GM04503 (cell line): ENCODE measurements around the gene CMYA5.

Experiments
- DNase-seq: peaks from one replicate; pipeline ENCODE4 v3.0.0-alpha.2; 2012; ENCODE audit warnings: low read depth

The CMYA5 gene

DNA sequence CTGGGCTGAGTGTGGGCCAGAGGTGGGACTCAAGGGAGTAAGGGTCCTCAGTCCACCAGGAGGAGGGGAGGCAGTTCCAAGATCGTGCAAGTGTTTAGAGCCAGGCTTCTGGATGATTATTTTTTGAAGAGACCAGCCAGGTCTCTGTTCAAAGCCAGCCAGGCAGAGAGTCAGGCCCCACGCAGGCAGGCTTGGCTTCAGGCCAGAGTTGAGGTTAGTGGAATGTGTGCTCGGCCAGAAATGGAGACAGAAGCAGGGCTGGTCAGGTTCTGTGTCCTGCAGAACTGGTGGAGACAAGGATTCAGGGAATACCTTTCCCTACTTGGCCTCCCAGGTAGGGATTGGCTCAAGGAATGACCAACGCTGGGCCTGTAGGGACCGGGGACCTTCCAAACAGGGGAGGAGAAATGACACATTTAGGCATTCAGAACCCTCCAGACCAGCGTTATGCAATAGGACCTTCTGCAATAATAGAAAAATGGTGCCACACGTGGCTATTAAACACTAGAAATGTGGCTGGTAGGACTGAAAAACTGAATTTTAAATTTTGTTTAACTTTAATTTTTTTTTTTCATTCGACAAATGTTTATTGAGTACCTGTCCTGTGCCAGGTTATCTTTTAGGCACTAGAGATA is 106.2 kb downstream of the CMYA5 start:
- DNase-seq: no peak

DNA sequence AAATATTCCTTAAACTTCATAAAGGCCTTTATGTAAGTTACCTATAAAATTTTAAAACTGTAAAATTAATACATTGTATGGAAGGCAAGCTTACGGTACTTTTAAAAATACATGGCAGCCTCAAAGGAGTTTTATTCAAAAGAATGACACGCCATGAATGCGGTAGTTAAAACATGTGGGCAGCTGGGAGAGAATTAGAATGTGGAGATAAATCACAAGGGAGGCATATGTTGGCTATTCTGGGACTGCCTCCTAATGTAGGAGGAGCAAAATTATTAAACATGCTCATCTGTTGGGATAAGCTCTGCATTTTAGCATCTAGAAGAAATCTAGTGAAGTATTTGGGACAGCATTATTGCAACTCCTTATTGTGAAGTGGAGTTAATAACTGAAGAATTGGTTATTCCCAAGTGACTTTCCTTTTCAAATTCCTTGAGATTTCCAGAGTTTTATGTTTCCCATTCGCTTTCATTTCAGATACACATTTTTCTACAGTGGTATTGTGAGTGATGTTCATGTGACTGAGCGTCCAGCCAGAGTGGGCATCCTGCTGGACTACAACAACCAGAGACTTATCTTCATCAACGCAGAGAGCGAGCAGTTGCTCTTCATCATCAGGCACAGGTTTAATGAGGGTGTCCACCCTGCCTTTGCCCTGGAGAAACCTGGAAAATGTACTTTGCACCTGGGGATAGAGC is 109.4 kb downstream of the CMYA5 start:
- DNase-seq: no peak

DNA sequence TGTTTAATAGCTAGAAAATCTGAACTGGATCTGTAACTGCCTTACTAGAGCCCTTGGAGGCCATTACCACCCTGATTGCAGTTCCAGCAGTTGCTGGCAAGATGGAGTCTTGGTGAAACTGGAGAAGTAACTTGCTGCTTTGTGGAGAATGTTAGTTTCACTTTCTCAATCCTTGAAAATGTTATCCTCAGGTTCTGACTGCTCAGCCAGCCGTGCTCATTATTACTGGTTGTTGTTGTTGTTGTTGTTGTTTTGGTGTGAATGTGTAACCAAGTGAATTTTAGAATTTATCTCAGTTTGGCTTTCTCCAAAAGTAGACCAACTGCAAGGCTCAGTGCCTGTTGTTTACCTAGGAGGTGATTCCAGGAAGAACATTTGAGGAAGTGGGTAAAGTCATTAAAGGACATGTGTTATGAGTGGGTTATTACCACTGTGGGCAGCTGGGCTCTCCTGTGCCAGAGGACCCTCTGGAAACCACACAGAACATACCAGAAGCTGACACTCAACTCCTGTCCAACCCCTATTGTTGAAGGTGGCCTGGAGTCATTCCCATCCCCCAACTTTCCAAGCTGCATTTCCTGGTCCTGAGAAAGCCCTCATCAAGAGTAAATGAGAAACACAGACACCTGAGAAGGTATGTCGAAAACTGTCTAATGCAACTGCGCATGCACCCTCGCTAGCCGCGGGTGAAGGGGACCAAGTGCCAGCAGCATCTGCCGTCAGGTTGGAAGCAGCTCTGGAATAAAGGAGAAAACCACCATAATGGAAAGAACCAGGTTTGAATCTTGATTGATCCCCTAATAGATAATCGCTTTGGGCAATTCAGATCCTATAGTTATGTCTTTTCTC is 111.6 kb downstream of the CMYA5 start:
- no peak for DNase-seq

DNA sequence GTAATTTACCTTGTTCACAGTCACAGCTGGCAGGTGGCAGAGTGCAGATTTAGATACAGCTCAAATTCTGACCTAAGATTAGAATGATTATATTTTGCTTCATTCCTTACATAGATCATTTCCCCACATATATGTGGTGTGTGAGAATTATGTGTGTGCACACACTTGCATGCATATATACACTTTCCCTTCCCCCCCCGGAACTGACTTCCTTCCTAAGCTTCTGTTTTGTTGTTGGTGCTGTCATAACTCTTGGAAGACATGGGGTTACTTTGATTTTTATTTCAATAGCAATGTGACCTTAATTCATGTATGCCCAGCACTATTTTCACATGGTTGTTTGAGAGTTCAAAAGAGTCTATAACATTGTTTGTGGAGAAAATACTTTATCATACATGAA is 112.8 kb downstream of the CMYA5 start:
- DNase-seq: no peak

DNA sequence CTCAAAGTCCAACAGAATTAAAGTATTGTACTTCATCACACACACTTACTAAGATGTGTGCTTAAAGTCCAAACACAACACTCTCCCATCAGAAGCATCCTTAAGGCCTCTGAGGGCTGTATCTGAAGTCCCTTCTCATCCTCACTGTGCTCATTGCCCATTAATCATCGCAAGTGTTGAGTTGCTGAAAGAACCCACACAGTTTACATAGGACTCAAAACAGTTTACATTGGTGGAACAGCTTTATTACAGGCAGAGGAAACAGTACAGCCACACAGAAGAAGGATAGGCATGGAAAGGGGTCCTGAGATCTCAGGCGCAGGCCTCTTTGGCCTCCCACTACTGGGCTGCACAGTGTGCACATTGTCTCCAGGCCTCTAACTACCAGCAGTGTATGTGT is 113.4 kb downstream of the CMYA5 start:
- no peak for DNase-seq

DNA sequence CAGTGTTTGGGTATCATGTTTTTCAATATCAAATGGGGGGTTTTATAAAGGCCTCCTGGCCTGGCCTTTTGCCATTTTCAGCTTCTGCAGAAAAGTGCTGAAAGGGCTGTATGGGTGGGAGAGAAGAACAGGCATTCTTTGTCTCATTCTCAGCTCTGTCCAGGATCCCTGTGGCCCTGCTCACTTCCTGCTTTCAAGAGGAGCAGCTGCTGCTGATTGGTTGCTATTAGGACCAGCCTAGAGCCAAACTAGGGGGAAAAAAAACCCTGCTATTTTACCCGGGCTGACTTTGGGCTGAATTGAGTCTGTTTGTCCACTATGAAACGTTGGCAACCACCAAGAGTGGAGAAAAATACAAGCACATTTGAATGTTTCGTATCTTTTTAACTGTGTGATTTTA is 117.1 kb downstream of the CMYA5 start:
- DNase-seq: no peak

DNA sequence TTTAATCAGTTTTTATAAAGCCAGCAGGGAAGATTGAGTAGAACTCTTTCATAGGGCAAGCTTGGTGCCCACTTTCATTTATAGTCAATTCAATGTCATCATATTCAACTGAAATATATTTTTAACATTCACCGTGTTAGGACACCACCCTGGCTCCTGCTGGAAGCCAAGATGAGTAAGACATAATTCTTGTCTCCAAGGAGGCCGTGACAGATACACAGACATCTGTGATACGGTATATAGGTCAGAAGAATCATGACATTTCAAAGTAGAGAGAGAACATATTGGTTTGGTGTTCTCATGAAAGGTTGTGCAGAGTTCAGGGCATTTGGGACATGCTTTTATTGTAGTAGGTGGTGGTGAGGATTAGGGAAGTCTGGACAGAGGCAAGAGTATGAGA is 120.1 kb downstream of the CMYA5 start:
- no peak for DNase-seq

DNA sequence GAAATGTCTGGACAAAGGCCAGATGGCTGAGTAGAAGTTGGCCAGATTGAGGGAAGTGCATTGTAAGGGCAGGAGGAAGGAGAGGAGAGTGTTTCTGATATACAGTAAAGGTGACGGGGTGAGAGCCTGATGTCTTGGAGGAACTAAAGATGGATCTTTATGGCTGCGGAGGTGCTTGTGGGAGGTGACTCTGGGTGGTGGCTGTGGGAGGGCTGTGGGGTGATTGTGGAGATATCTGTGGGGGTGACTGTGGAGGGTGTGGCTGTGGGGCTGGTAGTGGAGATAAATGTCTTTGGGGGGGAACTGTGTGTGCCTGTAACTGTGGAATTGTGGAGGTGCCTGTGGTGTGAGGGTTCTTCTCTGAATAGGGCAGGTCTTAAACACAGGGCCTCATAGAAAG is 121.4 kb downstream of the CMYA5 start:
- DNase-seq: no peak

DNA sequence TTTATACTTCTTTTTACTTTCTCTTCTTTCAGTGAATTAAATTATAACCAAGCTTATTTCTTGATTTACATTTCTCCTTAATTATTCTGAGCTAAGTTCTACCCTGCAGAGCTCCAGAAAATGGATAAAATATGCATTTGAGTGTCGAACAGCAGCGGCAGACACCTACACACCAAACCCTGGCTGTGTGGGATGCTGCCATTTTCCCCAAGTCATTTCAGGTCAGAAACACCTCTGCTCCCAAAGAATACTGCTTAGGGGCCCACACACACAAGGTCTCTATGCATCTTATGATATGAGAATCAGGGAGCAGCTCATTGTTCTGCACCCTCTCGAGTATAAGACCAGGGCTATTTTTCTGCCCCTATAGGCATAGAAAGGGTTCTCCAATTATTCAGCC is 122.3 kb downstream of the CMYA5 start:
- DNase-seq: no peak

DNA sequence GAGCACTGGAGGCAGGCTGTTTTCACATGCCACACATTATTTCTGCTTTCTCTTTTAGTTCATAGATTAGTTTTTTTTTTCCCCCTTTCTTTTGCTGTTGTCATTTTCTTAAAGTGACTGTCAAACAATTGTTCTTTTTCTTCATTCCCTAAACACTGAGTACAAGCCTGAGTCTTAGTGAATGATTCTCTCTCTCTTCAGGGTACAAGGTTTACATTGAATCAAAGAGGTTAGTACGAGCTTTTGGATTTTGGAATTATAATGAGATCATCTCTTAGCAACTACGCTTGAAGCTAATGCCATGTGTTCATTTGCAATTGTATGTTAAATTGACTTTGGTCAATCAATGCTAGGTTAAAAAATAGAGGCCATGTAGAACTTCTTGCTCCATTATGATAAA is 125.1 kb downstream of the CMYA5 start:
- no peak for DNase-seq

DNA sequence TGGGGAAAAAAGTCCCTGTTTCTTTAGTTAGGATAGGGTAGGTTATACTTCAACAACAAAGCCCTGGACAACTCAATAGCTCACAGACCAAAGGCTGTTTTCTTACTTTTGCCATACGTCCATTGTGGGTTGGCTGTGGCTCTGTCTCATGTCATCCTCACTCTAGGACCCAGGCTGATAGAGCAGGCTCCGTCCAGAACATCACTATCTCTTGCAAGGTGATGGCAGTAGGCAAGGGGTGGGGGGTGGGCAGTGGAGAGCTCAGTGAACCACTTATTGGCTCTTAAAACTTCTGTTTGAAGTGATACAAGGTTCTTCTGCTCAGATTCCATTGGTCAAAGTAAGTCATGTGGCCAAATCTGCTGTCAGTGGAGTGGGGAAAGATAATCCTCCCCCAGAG is 126.4 kb downstream of the CMYA5 start:
- DNase-seq: no peak

DNA sequence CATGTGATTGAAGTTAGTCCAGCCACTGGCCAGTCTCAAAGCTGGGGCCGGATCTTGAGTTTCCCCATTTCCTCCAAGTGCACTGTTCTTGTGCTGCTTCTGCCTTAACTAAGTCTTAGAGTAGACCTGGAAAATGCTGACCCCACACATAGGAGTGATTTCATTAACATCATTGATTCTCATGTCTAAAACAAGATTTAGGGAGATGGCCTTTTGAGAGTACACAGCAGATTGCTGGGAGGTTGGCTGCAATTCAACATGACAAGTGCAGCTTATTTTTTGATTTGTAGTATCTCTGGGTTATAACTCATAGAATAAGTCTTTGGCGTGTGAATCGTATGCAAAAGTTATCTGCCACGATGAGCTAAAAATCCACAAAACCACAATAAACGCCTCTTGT is 131.0 kb downstream of the CMYA5 start:
- DNase-seq: no peak

DNA sequence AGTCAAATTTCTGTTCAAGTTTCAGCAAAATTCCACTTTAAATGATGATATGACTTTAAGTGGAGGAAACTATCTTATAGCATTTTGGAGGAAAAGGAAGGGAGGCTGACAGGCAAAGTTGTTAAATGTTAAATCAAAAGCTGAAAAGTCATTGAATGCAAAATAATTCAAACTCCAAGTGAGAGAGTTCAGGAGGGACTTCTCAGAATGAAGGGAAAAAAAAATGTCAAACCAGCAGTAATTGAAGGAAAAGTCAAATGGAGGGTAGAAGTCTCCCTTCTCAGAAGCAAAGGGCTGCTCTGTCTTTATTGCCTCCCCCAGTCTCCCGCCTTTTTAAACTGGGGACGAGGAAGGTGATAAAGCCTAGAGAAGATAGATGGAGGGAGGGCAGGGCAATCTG is 134.8 kb downstream of the CMYA5 start:
- no peak for DNase-seq

DNA sequence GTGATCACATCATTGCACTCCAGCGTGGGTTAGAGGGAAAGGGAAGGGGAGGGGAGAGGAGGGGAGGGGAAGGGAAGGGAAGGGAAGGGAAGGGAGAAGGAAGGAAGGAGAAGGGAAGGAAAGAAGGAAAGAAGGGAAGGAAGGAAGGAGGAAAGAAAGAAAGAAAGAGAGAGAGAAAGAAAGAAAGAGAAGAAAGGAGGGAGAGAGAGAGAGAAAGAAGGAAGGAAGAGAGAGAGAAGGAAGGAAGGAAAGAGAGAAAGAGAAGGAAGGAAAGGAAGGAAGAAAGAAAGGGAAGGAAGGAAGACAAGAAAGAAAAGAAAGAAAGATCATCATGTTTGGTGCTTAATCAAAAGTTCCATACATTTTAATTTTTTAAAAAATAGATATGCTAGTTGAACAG is 136.2 kb downstream of the CMYA5 start:
- no peak for DNase-seq

DNA sequence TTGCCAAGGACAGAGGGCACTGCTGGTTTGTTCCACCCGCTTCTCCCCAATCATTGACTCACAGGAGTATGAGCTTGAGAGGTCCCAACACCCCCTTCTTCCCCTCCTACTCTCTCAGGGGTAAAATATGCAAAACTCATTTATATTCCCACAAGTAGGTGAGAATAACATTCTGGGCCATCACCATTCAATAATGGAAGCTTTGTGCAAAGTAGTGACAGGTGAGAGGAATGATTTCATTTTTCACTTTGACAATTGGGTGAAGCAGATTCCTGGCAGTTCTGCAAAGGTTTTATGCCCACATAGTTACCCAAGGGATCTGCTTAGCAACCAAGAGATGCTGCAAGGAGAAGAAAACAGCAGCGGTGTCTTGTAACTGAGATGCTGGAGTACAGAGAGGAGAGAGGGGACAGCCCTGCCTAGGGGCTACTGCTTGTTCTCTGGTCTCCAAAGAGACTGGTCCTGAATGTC is 137.6 kb downstream of the CMYA5 start:
- no peak for DNase-seq

DNA sequence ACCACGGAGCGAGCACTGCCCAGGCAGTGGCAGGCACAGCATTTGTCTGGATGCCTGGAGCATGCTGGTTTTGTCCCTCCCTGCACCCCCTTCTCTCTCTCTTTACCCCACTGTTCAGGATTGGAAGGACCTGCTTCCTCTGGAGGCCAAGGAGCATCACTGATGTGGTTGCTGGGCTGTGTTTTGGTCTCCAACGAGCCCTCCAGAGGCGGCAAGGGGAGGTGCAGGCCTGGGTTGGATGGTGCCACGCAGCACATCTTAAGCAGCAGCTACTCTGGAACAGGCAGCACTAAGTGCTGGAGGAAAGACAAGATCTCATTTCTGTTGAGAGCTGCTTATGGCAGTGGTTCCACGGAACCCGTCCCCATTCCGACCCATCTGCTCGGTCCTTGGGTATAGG is 139.6 kb downstream of the CMYA5 start:
- DNase-seq: no peak

DNA sequence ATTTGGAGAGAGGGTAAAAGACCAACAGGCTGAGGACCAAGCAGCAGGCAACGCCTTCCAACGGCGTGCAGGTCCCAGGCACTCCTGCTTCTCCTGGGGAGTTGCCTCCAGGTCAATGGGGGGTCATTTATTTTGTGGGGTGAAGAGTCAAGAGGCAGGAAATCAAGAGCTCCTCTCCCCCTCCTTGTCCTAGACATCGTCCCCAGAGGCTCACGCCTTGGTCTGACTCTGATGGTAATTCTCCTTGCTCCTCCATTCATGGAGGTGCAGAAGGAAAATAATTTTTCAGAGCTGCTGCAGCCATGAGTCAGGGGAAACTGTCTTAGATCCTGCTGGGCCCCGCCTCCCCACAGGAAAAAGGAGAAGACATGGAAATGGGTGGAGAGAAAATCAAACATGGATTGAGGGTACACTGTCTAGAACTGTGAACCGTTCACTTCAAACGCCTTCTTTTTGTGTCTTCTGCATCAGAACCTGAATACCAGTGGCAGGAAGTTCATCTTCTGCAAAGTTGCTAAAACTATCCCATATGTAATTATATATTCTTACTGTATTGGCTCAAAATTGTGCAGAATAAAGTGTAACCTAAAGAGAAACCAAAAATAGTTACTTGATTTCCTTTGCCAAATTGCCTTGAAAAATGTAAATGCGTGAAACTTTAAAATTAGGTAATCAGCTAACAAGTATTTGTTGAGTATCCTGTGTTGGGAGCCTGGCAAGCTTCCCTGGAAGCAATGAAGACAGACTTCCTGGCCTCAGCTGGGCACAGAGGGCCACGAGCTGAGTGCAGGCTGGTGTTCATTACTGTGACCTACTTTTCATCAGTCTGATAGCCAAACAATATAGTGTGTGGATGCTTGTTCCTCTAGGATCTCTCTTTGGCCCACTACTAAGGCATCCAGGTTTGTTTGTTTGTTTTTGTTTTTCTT is 142.0 kb downstream of the CMYA5 start:
- no peak for DNase-seq

DNA sequence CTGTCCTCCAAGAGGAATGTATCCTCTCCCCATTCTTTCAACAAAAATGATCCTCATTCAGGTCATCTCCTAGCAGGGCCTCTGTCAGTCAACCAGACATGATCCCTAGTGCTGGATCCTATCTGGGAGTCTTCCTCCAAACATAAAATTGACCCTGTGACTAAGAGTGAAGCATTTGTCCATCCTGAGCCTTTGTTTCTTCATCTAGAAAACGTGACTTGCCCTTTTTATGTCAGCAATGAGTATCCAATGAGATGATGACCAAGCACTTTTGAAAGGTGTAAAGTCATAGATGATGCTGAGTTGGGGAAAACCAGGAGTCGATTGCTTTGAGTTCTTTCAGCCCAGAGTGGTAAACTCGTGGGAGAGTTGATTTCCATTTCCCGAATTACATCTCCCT is 143.3 kb downstream of the CMYA5 start:
- no peak for DNase-seq

DNA sequence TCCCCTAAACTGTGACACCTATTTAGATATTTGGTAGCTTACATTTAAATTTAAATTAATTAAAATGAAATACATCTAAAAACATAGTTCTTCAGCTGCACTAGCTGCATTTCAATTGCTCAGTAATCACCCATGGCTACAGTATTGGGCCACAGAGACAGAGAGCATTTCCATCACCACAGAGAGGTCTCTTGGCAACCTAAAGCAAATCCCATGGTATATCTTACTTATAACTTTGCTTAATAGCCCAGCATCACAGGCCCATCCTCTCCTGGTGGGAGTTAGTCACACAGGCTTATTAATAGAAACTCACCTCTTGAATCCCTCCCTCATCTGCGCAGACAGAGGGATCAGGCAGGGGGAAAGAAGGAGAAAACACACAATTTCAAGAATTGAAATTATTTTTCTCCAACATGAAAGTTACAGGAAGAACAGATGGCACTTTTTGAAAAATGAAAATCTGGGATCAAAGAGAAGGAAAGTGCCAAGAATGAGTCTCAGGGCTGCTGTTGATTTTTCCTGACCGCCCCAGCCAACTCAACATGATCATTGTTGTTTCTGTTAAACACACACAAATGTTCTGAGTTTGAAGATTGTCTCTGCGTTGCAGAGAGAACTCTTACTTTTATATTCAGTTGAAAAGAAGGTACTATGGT is 144.6 kb downstream of the CMYA5 start:
- DNase-seq: no peak

DNA sequence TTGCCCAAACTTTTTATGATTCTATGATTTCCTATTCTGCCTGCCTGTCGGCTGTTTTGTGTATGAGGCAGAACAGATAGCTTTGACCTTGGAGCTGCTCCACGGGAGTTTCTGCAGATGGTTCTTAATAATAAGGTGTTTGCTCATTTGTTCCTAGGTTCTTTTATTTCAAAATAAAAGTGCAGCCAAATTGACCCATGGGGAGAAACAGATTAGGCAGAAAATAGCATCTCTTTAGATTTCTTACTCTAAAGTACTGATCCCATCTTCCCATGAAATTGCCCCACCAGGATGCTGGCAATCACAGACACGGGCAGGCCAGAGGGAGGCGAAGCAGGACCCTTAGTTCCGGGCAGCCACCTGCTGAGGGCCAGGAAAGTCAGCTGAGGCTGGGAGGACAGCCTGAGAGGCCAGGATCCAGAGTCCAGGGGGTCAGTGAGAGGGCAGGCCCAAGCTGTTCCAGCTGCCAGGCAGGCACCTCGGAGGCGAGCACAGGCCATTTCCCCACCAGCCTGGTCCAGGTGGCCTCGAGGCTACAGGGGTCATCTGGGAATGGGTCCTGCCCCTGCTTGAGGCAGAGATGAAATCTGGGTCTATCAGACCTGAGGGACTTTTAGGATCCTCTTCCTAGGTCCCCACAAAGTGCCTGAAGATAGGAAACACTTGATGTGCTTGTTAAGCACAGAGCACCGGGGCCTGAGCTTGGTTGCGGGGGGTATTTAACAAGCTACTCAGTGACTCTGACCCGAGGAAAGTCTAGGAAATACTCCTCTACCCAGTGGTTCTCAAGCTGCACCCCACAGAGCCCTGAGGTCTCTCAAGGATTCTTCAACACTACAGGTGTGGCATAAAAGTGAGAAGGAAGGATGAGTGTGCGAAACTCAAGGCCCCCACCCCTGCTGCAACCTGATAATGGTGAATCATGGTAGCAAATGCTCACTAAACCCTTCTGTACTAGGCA is 145.4 kb downstream of the CMYA5 start:
- DNase-seq: no peak
